GM12801 (cell line): ENCODE results near the gene ABHD2.

Experiments used
- TF ChIP-seq, protein P1 (sequence below): IDR thresholded peaks from one replicate; pipeline ENCODE4 v1.5.1; 2011; ENCODE audit warnings: control low read depth; ENCODE audit not compliant: insufficient read length; ENCODE audit errors: extremely low read depth

The ABHD2 gene

DNA sequence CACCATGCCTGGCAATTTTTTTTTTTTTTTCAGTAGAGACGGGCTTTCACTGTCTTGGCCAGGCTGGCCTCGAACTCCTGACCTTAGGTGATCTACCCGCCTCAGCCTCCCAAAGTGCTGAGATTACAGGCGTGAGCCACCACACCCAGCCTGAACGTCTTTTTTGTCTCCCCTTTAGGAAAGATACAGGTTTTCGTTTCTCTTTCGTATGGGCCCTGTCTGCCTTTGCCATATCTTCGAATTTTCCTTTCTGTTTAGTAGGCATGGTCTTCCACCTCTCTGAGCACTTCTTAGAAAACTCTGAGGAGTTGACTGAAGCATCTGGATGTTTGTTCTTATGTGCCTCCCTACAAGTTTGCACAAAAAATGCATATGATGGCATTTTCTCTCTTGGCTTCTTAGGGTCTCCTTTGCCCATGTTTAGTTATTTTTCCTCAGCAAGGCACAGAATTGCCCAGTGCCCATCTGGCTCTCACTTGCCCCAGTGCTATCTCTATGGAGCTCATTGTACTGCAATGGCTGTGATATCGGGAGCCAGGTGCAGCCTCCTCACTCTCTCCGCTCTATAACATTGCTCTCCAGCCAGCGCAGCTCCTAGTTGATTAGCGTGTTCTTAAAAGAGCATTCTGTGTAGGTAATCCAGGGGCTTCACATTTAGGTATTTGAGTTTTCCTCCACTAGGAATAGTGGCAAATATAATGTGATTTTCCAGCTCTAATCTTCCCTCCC lies 48.0 kb downstream of the ABHD2 start:
- TF ChIP-seq, protein P1, sequence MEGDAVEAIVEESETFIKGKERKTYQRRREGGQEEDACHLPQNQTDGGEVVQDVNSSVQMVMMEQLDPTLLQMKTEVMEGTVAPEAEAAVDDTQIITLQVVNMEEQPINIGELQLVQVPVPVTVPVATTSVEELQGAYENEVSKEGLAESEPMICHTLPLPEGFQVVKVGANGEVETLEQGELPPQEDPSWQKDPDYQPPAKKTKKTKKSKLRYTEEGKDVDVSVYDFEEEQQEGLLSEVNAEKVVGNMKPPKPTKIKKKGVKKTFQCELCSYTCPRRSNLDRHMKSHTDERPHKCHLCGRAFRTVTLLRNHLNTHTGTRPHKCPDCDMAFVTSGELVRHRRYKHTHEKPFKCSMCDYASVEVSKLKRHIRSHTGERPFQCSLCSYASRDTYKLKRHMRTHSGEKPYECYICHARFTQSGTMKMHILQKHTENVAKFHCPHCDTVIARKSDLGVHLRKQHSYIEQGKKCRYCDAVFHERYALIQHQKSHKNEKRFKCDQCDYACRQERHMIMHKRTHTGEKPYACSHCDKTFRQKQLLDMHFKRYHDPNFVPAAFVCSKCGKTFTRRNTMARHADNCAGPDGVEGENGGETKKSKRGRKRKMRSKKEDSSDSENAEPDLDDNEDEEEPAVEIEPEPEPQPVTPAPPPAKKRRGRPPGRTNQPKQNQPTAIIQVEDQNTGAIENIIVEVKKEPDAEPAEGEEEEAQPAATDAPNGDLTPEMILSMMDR: no peak

- TF ChIP-seq, protein P1: no peak
Measured at GRCh38 chr15:89136818-89137772, 48.8 kb downstream of the ABHD2 start.

- TF ChIP-seq, protein P1: no peak
Measured at GRCh38 chr15:89137926-89138325, 49.7 kb downstream of the ABHD2 start.

- TF ChIP-seq, protein P1: no peak
Measured at GRCh38 chr15:89138999-89139612, 50.9 kb downstream of the ABHD2 start.

GRCh38 chr15:89139613-89140499 lies 51.6 kb downstream of the ABHD2 start:
- TF ChIP-seq, protein P1: no peak

GRCh38 chr15:89140595-89140994 lies 52.3 kb downstream of the ABHD2 start:
- TF ChIP-seq, protein P1: no peak

DNA sequence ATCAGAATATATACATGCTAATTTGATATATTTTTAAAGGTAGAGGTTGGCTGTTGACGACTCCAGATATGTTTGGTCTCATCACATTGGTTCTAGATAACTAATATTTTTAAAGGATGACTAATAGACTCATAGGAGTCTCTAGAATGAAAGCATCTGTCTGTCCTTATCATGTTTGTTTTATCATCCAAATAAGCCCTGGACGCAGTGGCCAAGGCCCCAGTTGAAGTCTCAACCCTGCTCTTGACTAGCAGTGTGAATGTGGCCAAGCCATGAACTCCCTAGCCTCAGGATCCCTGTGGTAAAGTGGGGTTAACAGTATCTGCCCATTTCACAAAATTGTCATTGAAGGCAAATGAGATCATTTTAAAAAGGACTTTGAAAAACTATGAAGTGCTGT lies 53.6 kb downstream of the ABHD2 start:
- TF ChIP-seq, protein P1: no peak
